Measurements from ENCODE around the gene USP13.
"Not testable (repeated sequence)": the region's sequence is repeated elsewhere in the genome, so short reads cannot be mapped to it uniquely, and the experiment has no call there.

USP13 gene

GRCh38 chr3:179734497-179735281 is 81.8 kb downstream of the USP13 start:
- no peak for DNase-seq (ENCODE audit: low spot score)

- DNase-seq (ENCODE audit: low spot score): no peak
These were observed 82.5 kb downstream of the USP13 start for GRCh38 chr3:179735321-179735720.

GRCh38 chr3:179738998-179739397 is 86.2 kb downstream of the USP13 start:
- no peak for DNase-seq (ENCODE audit: low spot score)

GRCh38 chr3:179739816-179740594 is 87.2 kb downstream of the USP13 start:
- no peak for DNase-seq (ENCODE audit: low spot score)

- DNase-seq (ENCODE audit: low spot score): no peak
These were observed 91.1 kb downstream of the USP13 start for GRCh38 chr3:179743913-179744312.

GRCh38 chr3:179744667-179745066 is 91.8 kb downstream of the USP13 start:
- DNase-seq (ENCODE audit: low spot score): no peak

GRCh38 chr3:179745079-179745478 is 92.2 kb downstream of the USP13 start:
- no peak for DNase-seq (ENCODE audit: low spot score)

GRCh38 chr3:179745716-179746115 is 92.9 kb downstream of the USP13 start:
- no peak for DNase-seq (ENCODE audit: low spot score)

GRCh38 chr3:179750720-179751328 is 98.0 kb downstream of the USP13 start:
- DNase-seq (ENCODE audit: low spot score): peak; percentile 7

- DNase-seq (ENCODE audit: low spot score): no peak
These were observed 108.1 kb downstream of the USP13 start for GRCh38 chr3:179760944-179761343.

GRCh38 chr3:179765396-179765795 is 112.6 kb downstream of the USP13 start:
- no peak for DNase-seq (ENCODE audit: low spot score)

GRCh38 chr3:179766416-179767133 is 113.7 kb downstream of the USP13 start:
- no peak for DNase-seq (ENCODE audit: low spot score)

GRCh38 chr3:179768080-179768479 is 115.2 kb downstream of the USP13 start:
- DNase-seq (ENCODE audit: low spot score): peak; percentile 5

- DNase-seq (ENCODE audit: low spot score): no peak
These were observed 116.8 kb downstream of the USP13 start for GRCh38 chr3:179769411-179770247.

- DNase-seq (ENCODE audit: low spot score): no peak
These were observed 119.0 kb downstream of the USP13 start for GRCh38 chr3:179771797-179772196.

- no peak for DNase-seq (ENCODE audit: low spot score)
These were observed 119.5 kb downstream of the USP13 start for GRCh38 chr3:179772297-179772696.

GRCh38 chr3:179775416-179776122 is 122.7 kb downstream of the USP13 start:
- no peak for DNase-seq (ENCODE audit: low spot score)

- not testable (repeated sequence) for DNase-seq (ENCODE audit: low spot score)
These were observed 130.0 kb downstream of the USP13 start for GRCh38 chr3:179782841-179783240.

- no peak for DNase-seq (ENCODE audit: low spot score)
These were observed 136.2 kb downstream of the USP13 start for GRCh38 chr3:179788996-179789395.

GRCh38 chr3:179791793-179792192 is 139.0 kb downstream of the USP13 start:
- DNase-seq (ENCODE audit: low spot score): no peak

GRCh38 chr3:179794355-179794754 is 141.5 kb downstream of the USP13 start:
- DNase-seq (ENCODE audit: low spot score): no peak

All from LoVo (cell line).